Measurements from ENCODE around the gene PLSCR1. TPM values are rescaled to one million over a fixed set of nuclear protein-coding genes. Genes with fewer than 3 reads are reported as not detected.
A peak's percentile ranks its signal among the peaks of the same experiment; 100 is the strongest.

PLSCR1 gene
- total RNA-seq, 1 experiment from 2014 or later = 48.9 TPM

DNA sequence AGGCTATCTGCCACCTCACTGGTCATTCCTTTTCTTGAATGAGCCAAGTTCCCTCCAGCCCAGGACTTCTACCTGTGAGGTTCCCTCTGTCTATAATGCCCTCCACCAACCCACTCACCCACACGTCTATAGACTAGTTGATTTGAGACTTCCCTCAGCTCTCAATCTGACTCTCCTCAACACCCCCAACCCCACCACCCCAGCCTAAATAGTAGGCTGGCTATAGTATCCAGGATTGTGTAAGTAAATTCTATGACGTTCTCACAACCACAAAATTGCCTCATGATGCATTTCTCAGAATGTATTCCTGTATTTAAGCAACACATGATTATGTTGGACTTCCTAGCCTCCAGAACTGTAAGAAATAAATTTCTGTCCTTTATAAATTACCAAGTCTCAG, 2.2 kb downstream of the PLSCR1 start:
- H3K4me2 ChIP-seq (ENCODE audit: insufficient read depth, insufficient read length, low read length) = no peak overlapping the region
- no peak overlapping the region for H2BK12ac ChIP-seq (ENCODE audit: insufficient read length, low read depth, low read length)
- no peak overlapping the region for H3K9ac ChIP-seq (ENCODE audit: extremely low read depth, insufficient read length, low read length)
- peaks cover 35 to 37% (median 37%) of the 10 kb centered on the region in 3 experiments for H3K36me3 Mint-ChIP-seq (ENCODE audit: insufficient read depth in 1 of 3, low read depth in 3 of 3)
- no peak overlapping the region for H4K8ac ChIP-seq (replicated peaks; ENCODE audit: insufficient read length, low read depth, low read length)
- no peak overlapping the region for H2AFZ ChIP-seq (ENCODE audit: low read length)
- H3K27ac Mint-ChIP-seq = peak overlapping the region in 1 of 3 experiments; percentile 5; a peak in 1 of 7 replicates
- no peak overlapping the region for H4K91ac ChIP-seq (ENCODE audit: insufficient read length, low read depth, low read length)
- peaks cover 11 to 20% of the 10 kb centered on the region in 2 experiments for H3K9me3 Mint-ChIP-seq
- H3K4me1 ChIP-seq (ENCODE audit: insufficient read depth, low read length) = 0 out of 2 replicates have a peak, but pooled peaks cover 3% of the 10 kb centered on the region
- no peaks in the 10 kb centered on the region; the same call in 1 of the 2 replicates for H3K27me3 Mint-ChIP-seq (ENCODE audit: low read depth)
- H3K79me2 ChIP-seq (ENCODE audit: insufficient read depth, low read length) = peaks cover 5% of the 10 kb centered on the region; the same call in 1 of the 2 replicates
- H3K79me1 ChIP-seq (ENCODE audit: insufficient read depth, low read depth, low read length, poor library complexity, severe bottlenecking) = peaks cover 4% of the 10 kb centered on the region
- no peak overlapping the region for H3K23ac ChIP-seq (ENCODE audit: insufficient read length, low read depth, low read length)
- H3K4me1 Mint-ChIP-seq = peaks cover 28 to 36% of the 10 kb centered on the region in 2 experiments
- no peak overlapping the region for H2BK120ac ChIP-seq (ENCODE audit: low read depth, low read length, poor library complexity, severe bottlenecking)
- no peak for DNase-seq
- no peak overlapping the region for H2BK20ac ChIP-seq (ENCODE audit: low read depth, low read length, poor library complexity, severe bottlenecking)
- no peak overlapping the region for H3K27ac ChIP-seq (ENCODE audit: insufficient read length, low read depth, low read length)
- no peak overlapping the region for H3T11ph ChIP-seq (ENCODE audit: low read length)
- no peak overlapping the region for H2BK5ac ChIP-seq (ENCODE audit: insufficient read length, low read length)
- no peaks in the 10 kb centered on the region for H4K20me1 ChIP-seq (ENCODE audit: control insufficient read depth, insufficient read depth, insufficient read length)
- H3K18ac ChIP-seq (ENCODE audit: insufficient read length, low read depth, low read length) = no peak overlapping the region
- H2AK5ac ChIP-seq (ENCODE audit: insufficient read length, low read length) = no peak overlapping the region
- TF ChIP-seq, protein P1, sequence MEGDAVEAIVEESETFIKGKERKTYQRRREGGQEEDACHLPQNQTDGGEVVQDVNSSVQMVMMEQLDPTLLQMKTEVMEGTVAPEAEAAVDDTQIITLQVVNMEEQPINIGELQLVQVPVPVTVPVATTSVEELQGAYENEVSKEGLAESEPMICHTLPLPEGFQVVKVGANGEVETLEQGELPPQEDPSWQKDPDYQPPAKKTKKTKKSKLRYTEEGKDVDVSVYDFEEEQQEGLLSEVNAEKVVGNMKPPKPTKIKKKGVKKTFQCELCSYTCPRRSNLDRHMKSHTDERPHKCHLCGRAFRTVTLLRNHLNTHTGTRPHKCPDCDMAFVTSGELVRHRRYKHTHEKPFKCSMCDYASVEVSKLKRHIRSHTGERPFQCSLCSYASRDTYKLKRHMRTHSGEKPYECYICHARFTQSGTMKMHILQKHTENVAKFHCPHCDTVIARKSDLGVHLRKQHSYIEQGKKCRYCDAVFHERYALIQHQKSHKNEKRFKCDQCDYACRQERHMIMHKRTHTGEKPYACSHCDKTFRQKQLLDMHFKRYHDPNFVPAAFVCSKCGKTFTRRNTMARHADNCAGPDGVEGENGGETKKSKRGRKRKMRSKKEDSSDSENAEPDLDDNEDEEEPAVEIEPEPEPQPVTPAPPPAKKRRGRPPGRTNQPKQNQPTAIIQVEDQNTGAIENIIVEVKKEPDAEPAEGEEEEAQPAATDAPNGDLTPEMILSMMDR (conservative IDR thresholded peaks at IDR 0.05) = no peak
- no peak overlapping the region for H3K56ac ChIP-seq (ENCODE audit: insufficient read length, low read depth, low read length)
- H3K27me3 ChIP-seq (ENCODE audit: insufficient read depth, low read length) = no peaks in the 10 kb centered on the region
- H3K4ac ChIP-seq (ENCODE audit: low read depth, low read length) = no peak overlapping the region
- WGBS (ENCODE audit: extremely low coverage, insufficient read length, low lambda C conversion rate) = no CpG with 5 or more reads among the region's 2 CpGs
- H4K5ac ChIP-seq (ENCODE audit: insufficient read length, low read depth, low read length) = no peak overlapping the region
- peaks cover 13% of the 10 kb centered on the region for H3K23me2 ChIP-seq (ENCODE audit: insufficient read length, low read depth, low read length, poor library complexity, severe bottlenecking)
- peak overlapping the region; percentile 22 to 49; a peak in 3 of 5 replicates for H3K4me3 Mint-ChIP-seq
- H3K14ac ChIP-seq (ENCODE audit: insufficient read depth, low read length) = no peak overlapping the region
- peaks cover 5% of the 10 kb centered on the region for H3K9me3 ChIP-seq (ENCODE audit: control insufficient read depth, low read depth, low read length)
- no peak overlapping the region for H2BK15ac ChIP-seq (ENCODE audit: low read depth, low read length)

Data from H9 (cell line).